Left forelimb (tissue), 1 donor: ENCODE results near the gene BEND4.

Experiments
- DNase-seq: peaks from one replicate; pipeline ENCODE4 v3.0.0-alpha.2; 2018; ENCODE audit warnings: low spot score

Gene BEND4

GRCh38 chr4:42104521-42104920 is 47.9 kb downstream of the BEND4 start:
- no peak for DNase-seq

GRCh38 chr4:42101446-42101975 is 50.9 kb downstream of the BEND4 start:
- DNase-seq: no peak

GRCh38 chr4:42088386-42088785 is 64.1 kb downstream of the BEND4 start:
- no peak for DNase-seq

- no peak for DNase-seq
Measured at GRCh38 chr4:42083816-42084215, 68.6 kb downstream of the BEND4 start.

- no peak for DNase-seq
Measured at GRCh38 chr4:42080306-42080705, 72.1 kb downstream of the BEND4 start.

GRCh38 chr4:42078184-42078801 is 74.2 kb downstream of the BEND4 start:
- no peak for DNase-seq

- DNase-seq: no peak
Measured at GRCh38 chr4:42074294-42074693, 78.2 kb downstream of the BEND4 start.

GRCh38 chr4:42070463-42070862 is 82.0 kb downstream of the BEND4 start:
- DNase-seq: no peak

GRCh38 chr4:42067264-42067663 is 85.2 kb downstream of the BEND4 start:
- no peak for DNase-seq

- DNase-seq: no peak
Measured at GRCh38 chr4:42066402-42066801, 86.1 kb downstream of the BEND4 start.
